SU-DHL-6 (cell line): ENCODE measurements around the gene RAB3GAP2.
"Not testable (repeated sequence)": the region's sequence is repeated elsewhere in the genome, so short reads cannot be mapped to it uniquely, and the experiment has no call there.

Experiments used
- EZH2phosphoT487 ChIP-seq: fragments of 200-600 bp; sonication (generic), shearing (Covaris generic); conservative IDR thresholded peaks from 2 replicates; pipeline ENCODE4 v1.6.1; 2018; ENCODE audit warnings: mild to moderate bottlenecking, antibody characterized with exemption, low read length, moderate library complexity, mixed read lengths
- TF ChIP-seq, protein P1 (sequence below): fragments of 200-600 bp; sonication (generic); IDR thresholded peaks from one replicate; pipeline ENCODE4 v1.5.1; 2017; ENCODE audit warnings: antibody characterized with exemption, mild to moderate bottlenecking, low read length, moderate library complexity; ENCODE audit not compliant: insufficient read depth, poor library complexity, severe bottlenecking

- TF ChIP-seq, protein P1, sequence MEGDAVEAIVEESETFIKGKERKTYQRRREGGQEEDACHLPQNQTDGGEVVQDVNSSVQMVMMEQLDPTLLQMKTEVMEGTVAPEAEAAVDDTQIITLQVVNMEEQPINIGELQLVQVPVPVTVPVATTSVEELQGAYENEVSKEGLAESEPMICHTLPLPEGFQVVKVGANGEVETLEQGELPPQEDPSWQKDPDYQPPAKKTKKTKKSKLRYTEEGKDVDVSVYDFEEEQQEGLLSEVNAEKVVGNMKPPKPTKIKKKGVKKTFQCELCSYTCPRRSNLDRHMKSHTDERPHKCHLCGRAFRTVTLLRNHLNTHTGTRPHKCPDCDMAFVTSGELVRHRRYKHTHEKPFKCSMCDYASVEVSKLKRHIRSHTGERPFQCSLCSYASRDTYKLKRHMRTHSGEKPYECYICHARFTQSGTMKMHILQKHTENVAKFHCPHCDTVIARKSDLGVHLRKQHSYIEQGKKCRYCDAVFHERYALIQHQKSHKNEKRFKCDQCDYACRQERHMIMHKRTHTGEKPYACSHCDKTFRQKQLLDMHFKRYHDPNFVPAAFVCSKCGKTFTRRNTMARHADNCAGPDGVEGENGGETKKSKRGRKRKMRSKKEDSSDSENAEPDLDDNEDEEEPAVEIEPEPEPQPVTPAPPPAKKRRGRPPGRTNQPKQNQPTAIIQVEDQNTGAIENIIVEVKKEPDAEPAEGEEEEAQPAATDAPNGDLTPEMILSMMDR = not testable (repeated sequence)
- TF ChIP-seq EZH2phosphoT487 = not testable (repeated sequence)
These were observed 113.7 kb downstream of the RAB3GAP2 start for GRCh38 chr1:220158530-220158929.
